ENCODE measurements around the gene MSMB.
A peak's percentile ranks its signal among the peaks of the same experiment; 100 is the strongest.

The MSMB gene

GRCh38 chr10:46025406-46025805, 20.7 kb downstream of the MSMB start:
- no CpG with 5 or more reads among the region's 2 CpGs for WGBS (ENCODE audit: extremely low coverage, insufficient coverage, insufficient read length)
- H3K79me2 ChIP-seq (ENCODE audit: control insufficient read depth, insufficient read depth, low read length, poor library complexity), result peaks cover 13% of the 10 kb centered on the region
- H2BK5ac ChIP-seq (ENCODE audit: low read depth, low read length, poor library complexity), result no peak overlapping the region
- no peak overlapping the region for H2AFZ ChIP-seq (ENCODE audit: insufficient read depth, low read length, poor library complexity)
- no peak overlapping the region for H3K4me2 ChIP-seq (ENCODE audit: low read length)
- no peak overlapping the region for H2BK12ac ChIP-seq (ENCODE audit: low read length)
- H3K27me3 ChIP-seq (ENCODE audit: insufficient read depth, low read length), result no peaks in the 10 kb centered on the region
- H3K9me3 ChIP-seq (ENCODE audit: insufficient read depth, low read depth, low read length), result no peaks in the 10 kb centered on the region
- no peak overlapping the region for H4K8ac ChIP-seq (ENCODE audit: low read depth, low read length)
- no peak for DNase-seq
- no peak overlapping the region for H3K9ac ChIP-seq (ENCODE audit: low read length)
- H3K14ac ChIP-seq (ENCODE audit: low read length), result no peak overlapping the region
- H3K4me1 ChIP-seq (ENCODE audit: control insufficient read depth in 1 of 2, insufficient read depth in 2 of 2, low read length in 2 of 2), result no peaks in the 10 kb centered on the region
- H3K23ac ChIP-seq (ENCODE audit: low read length), result no peak overlapping the region
- no peak overlapping the region for H4K12ac ChIP-seq (ENCODE audit: low read depth, low read length)
- H3K36me3 ChIP-seq (ENCODE audit: control insufficient read depth in 1 of 2, insufficient read depth in 2 of 2, low read length in 2 of 2), result no peaks in the 10 kb centered on the region
- peaks cover 8% of the 10 kb centered on the region for H3K79me1 ChIP-seq (ENCODE audit: low read length)
- no peak overlapping the region for H3K4me3 ChIP-seq (ENCODE audit: low read depth, low read length)
- H3K18ac ChIP-seq (ENCODE audit: low read length), result no peak overlapping the region
- H3K27ac ChIP-seq (ENCODE audit: low read depth, low read length), result no peak overlapping the region
- no peak overlapping the region for H3K4ac ChIP-seq (ENCODE audit: low read depth, low read length)
- no peak overlapping the region for H4K91ac ChIP-seq (ENCODE audit: low read depth, low read length)
- no peak overlapping the region for H2BK120ac ChIP-seq (ENCODE audit: insufficient read depth, low read length, poor library complexity)
- H2AK5ac ChIP-seq (ENCODE audit: low read length), result no peak overlapping the region

- no peak overlapping the region for H3K9ac ChIP-seq (ENCODE audit: low read length)
- peak overlapping the region; percentile 73 for H3K4ac ChIP-seq (ENCODE audit: low read depth, low read length)
- no peaks in the 10 kb centered on the region for H3K36me3 ChIP-seq (ENCODE audit: control insufficient read depth in 1 of 2, insufficient read depth in 2 of 2, low read length in 2 of 2)
- no peak overlapping the region for H2BK120ac ChIP-seq (ENCODE audit: insufficient read depth, low read length, poor library complexity)
- H4K8ac ChIP-seq (ENCODE audit: low read depth, low read length), result no peak overlapping the region
- H3K27ac ChIP-seq (ENCODE audit: low read depth, low read length), result no peak overlapping the region
- no peaks in the 10 kb centered on the region for H3K4me1 ChIP-seq (ENCODE audit: control insufficient read depth in 1 of 2, insufficient read depth in 2 of 2, low read length in 2 of 2)
- H3K4me2 ChIP-seq (ENCODE audit: low read length), result no peak overlapping the region
- peaks cover 4% of the 10 kb centered on the region for H3K79me1 ChIP-seq (ENCODE audit: low read length)
- no peaks in the 10 kb centered on the region for H3K9me3 ChIP-seq (ENCODE audit: insufficient read depth, low read depth, low read length)
- H3K4me3 ChIP-seq (ENCODE audit: low read depth, low read length), result no peak overlapping the region
- H3K27me3 ChIP-seq (ENCODE audit: insufficient read depth, low read length), result no peaks in the 10 kb centered on the region
- H3K14ac ChIP-seq (ENCODE audit: low read length), result no peak overlapping the region
- no peak overlapping the region for H2BK12ac ChIP-seq (ENCODE audit: low read length)
- no peak for DNase-seq
- H4K12ac ChIP-seq (ENCODE audit: low read depth, low read length), result no peak overlapping the region
- H3K23ac ChIP-seq (ENCODE audit: low read length), result no peak overlapping the region
- H3K18ac ChIP-seq (ENCODE audit: low read length), result no peak overlapping the region
- H2AK5ac ChIP-seq (ENCODE audit: low read length), result no peak overlapping the region
- peak overlapping the region; percentile 42 for H2BK5ac ChIP-seq (ENCODE audit: low read depth, low read length, poor library complexity)
- H2AFZ ChIP-seq (ENCODE audit: insufficient read depth, low read length, poor library complexity), result no peak overlapping the region
- peaks cover 9% of the 10 kb centered on the region for H3K79me2 ChIP-seq (ENCODE audit: control insufficient read depth, insufficient read depth, low read length, poor library complexity)
- H4K91ac ChIP-seq (ENCODE audit: low read depth, low read length), result no peak overlapping the region
Measured at GRCh38 chr10:46024948-46025347, 21.1 kb downstream of the MSMB start.

GRCh38 chr10:46022978-46023702, 22.9 kb downstream of the MSMB start:
- Histone ChIP-seq H2BK120ac (ENCODE audit: insufficient read depth, low read length, poor library complexity) (peak overlapping the region; percentile 63), H3K36me3 (ENCODE audit: control insufficient read depth in 1 of 2, insufficient read depth in 2 of 2, low read length in 2 of 2) (peaks cover 0 to 2% of the 10 kb centered on the region in 2 experiments)
- no CpG with 5 or more reads among the region's 49 CpGs for whole genome bisulfite sequencing (ENCODE audit: extremely low coverage, insufficient coverage, insufficient read length)

GRCh38 chr10:46020344-46020657, 25.8 kb downstream of the MSMB start:
- peak overlapping the region; percentile 51 for H3K4ac ChIP-seq (ENCODE audit: low read depth, low read length)
- no peak overlapping the region for H3K18ac ChIP-seq (ENCODE audit: low read length)
- no peak overlapping the region for H3K27ac ChIP-seq (ENCODE audit: low read depth, low read length)
- H3K23ac ChIP-seq (ENCODE audit: low read length), result no peak overlapping the region
- no peak overlapping the region for H2BK12ac ChIP-seq (ENCODE audit: low read length)
- no CpG with 5 or more reads among the region's 3 CpGs for WGBS (ENCODE audit: extremely low coverage, insufficient coverage, insufficient read length)
- no peak overlapping the region for H4K8ac ChIP-seq (ENCODE audit: low read depth, low read length)
- no peaks in the 10 kb centered on the region for H3K9me3 ChIP-seq (ENCODE audit: insufficient read depth, low read depth, low read length)
- no peak overlapping the region for H3K4me2 ChIP-seq (ENCODE audit: low read length)
- H4K91ac ChIP-seq (ENCODE audit: low read depth, low read length), result no peak overlapping the region
- H2BK120ac ChIP-seq (ENCODE audit: insufficient read depth, low read length, poor library complexity), result no peak overlapping the region
- H3K36me3 ChIP-seq (ENCODE audit: control insufficient read depth in 1 of 2, insufficient read depth in 2 of 2, low read length in 2 of 2), result peaks cover 6 to 11% of the 10 kb centered on the region in 2 experiments
- peaks cover 2% of the 10 kb centered on the region for H3K79me1 ChIP-seq (ENCODE audit: low read length)
- H3K27me3 ChIP-seq (ENCODE audit: insufficient read depth, low read length), result no peaks in the 10 kb centered on the region
- no peak overlapping the region for H2AFZ ChIP-seq (ENCODE audit: insufficient read depth, low read length, poor library complexity)
- DNase-seq, result no peak
- no peak overlapping the region for H3K9ac ChIP-seq (ENCODE audit: low read length)
- no peak overlapping the region for H2BK5ac ChIP-seq (ENCODE audit: low read depth, low read length, poor library complexity)
- H3K14ac ChIP-seq (ENCODE audit: low read length), result no peak overlapping the region
- no peak overlapping the region for H3K4me3 ChIP-seq (ENCODE audit: low read depth, low read length)
- H4K12ac ChIP-seq (ENCODE audit: low read depth, low read length), result no peak overlapping the region
- no peak overlapping the region for H2AK5ac ChIP-seq (ENCODE audit: low read length)
- peaks cover 12% of the 10 kb centered on the region for H3K79me2 ChIP-seq (ENCODE audit: control insufficient read depth, insufficient read depth, low read length, poor library complexity)
- H3K4me1 ChIP-seq (ENCODE audit: control insufficient read depth in 1 of 2, insufficient read depth in 2 of 2, low read length in 2 of 2), result peaks cover 0 to 3% of the 10 kb centered on the region in 2 experiments

More at GRCh38 chr10:46022978-46023702, 22.9 kb downstream of the MSMB start:
- H4K8ac ChIP-seq (ENCODE audit: low read depth, low read length), result peak overlapping the region; percentile 74
- H3K23ac ChIP-seq (ENCODE audit: low read length), result no peak overlapping the region
- peak overlapping the region; percentile 95 for H3K14ac ChIP-seq (ENCODE audit: low read length)
- H4K12ac ChIP-seq (ENCODE audit: low read depth, low read length), result peak overlapping the region; percentile 76
- H3K4me2 ChIP-seq (ENCODE audit: low read length), result peak overlapping the region; percentile 67
- H3K4ac ChIP-seq (ENCODE audit: low read depth, low read length), result peak overlapping the region; percentile 49
- peaks cover 11% of the 10 kb centered on the region for H3K79me2 ChIP-seq (ENCODE audit: control insufficient read depth, insufficient read depth, low read length, poor library complexity)
- no peaks in the 10 kb centered on the region for H3K27me3 ChIP-seq (ENCODE audit: insufficient read depth, low read length)
- peak overlapping the region; percentile 73 for H4K91ac ChIP-seq (ENCODE audit: low read depth, low read length)
- H3K27ac ChIP-seq (ENCODE audit: low read depth, low read length), result peak overlapping the region; percentile 93
- peaks cover 2% of the 10 kb centered on the region for H3K79me1 ChIP-seq (ENCODE audit: low read length)
- H2AK5ac ChIP-seq (ENCODE audit: low read length), result no peak overlapping the region
- peak overlapping the region; percentile 25 for H3K9ac ChIP-seq (ENCODE audit: low read length)
- H3K4me3 ChIP-seq (ENCODE audit: low read depth, low read length), result peak overlapping the region; percentile 76
- H3K4me1 ChIP-seq (ENCODE audit: control insufficient read depth in 1 of 2, insufficient read depth in 2 of 2, low read length in 2 of 2), result peaks cover 0 to 3% of the 10 kb centered on the region in 2 experiments
- H3K18ac ChIP-seq (ENCODE audit: low read length), result peak overlapping the region; percentile 91
- peak; percentile 98 to 99 for DNase-seq
- H2AFZ ChIP-seq (ENCODE audit: insufficient read depth, low read length, poor library complexity), result peak overlapping the region; percentile 79
- peak overlapping the region; percentile 93 for H2BK5ac ChIP-seq (ENCODE audit: low read depth, low read length, poor library complexity)
- H3K9me3 ChIP-seq (ENCODE audit: insufficient read depth, low read depth, low read length), result no peaks in the 10 kb centered on the region
- H2BK12ac ChIP-seq (ENCODE audit: low read length), result no peak overlapping the region

Measured in trophoblast cell (in vitro differentiated cells and primary cell).